GM23338 (cell line): ENCODE measurements around the gene EVC2. TPM values are rescaled to one million over a fixed set of nuclear protein-coding genes. Genes with fewer than 3 reads are reported as not detected.

Experiments used
- ATAC-seq: fragments of 200-7000 bp; cut with Tn5 transposase; 3 replicates; pipeline ENCODE4 v1.9.1; 2020
- DNase-seq: peaks from one replicate; pipeline ENCODE4 v3.0.0-alpha.2; 2015; ENCODE audit warnings: low spot score
- H2AFZ ChIP-seq: fragments of 200-600 bp; sonication (generic); 2 replicates; pipeline ENCODE4 v1.8.0; 2016; ENCODE audit warnings: antibody characterized with exemption, mild to moderate bottlenecking, moderate library complexity
- H3F3A ChIP-seq: fragments of 200-600 bp; sonication (generic); replicated peaks from 2 replicates; pipeline ENCODE4 v1.8.0; 2017; ENCODE audit warnings: antibody characterized with exemption, mixed run types, low read depth
- H3K27ac ChIP-seq: fragments of 200-600 bp; sonication (generic); 2 replicates; pipeline ENCODE4 v1.6.1; 2016; ENCODE audit warnings: low read depth
- H3K27me3 ChIP-seq: fragments of 200-600 bp; sonication (generic); 2 replicates; pipeline ENCODE4 v1.8.0; 2016; ENCODE audit warnings: mild to moderate bottlenecking, mixed run types, moderate library complexity; ENCODE audit not compliant: insufficient read depth
- H3K36me3 ChIP-seq: fragments of 200-600 bp; sonication (generic); 2 replicates; pipeline ENCODE4 v1.8.0; 2016; ENCODE audit warnings: mild to moderate bottlenecking; ENCODE audit not compliant: insufficient read depth
- H3K4me1 ChIP-seq: fragments of 200-600 bp; sonication (generic); 2 replicates; pipeline ENCODE4 v1.8.0; 2016; ENCODE audit warnings: mild to moderate bottlenecking, moderate library complexity; ENCODE audit not compliant: insufficient read depth
- H3K4me2 ChIP-seq: fragments of 200-600 bp; sonication (generic); 2 replicates; pipeline ENCODE4 v1.7.1; 2017; ENCODE audit warnings: mixed run types
- H3K4me3 ChIP-seq: fragments of 200-600 bp; sonication (generic); 2 replicates; pipeline ENCODE4 v1.6.1; 2016; ENCODE audit warnings: mixed run types
- H3K79me2 ChIP-seq: fragments of 200-600 bp; sonication (generic); replicated peaks from 2 replicates; pipeline ENCODE4 v1.8.0; 2017; ENCODE audit warnings: mild to moderate bottlenecking; ENCODE audit not compliant: insufficient read depth
- H3K9me2 ChIP-seq: fragments of 200-600 bp; sonication (generic); 2 replicates; pipeline ENCODE4 v1.8.0; 2017; ENCODE audit not compliant: insufficient read depth
- H4K20me1 ChIP-seq: fragments of 200-600 bp; sonication (generic); replicated peaks from 2 replicates; pipeline ENCODE4 v1.8.0; 2017; ENCODE audit warnings: mild to moderate bottlenecking; ENCODE audit not compliant: insufficient read depth
- H3K27ac Mint-ChIP-seq: 2 replicates; pipeline ENCODE4 v1.8.0; 2020; ENCODE audit warnings: inconsistent platforms, mild to moderate bottlenecking, moderate library complexity, mixed read lengths
- H3K27me3 Mint-ChIP-seq: 3 replicates; pipeline ENCODE4 v1.8.0; 2022; ENCODE audit warnings: low read depth, mild to moderate bottlenecking, moderate library complexity, mixed read lengths, inconsistent platforms; ENCODE audit not compliant: insufficient read depth, poor library complexity
- H3K36me3 Mint-ChIP-seq: 3 replicates; pipeline ENCODE4 v1.8.0; 2021; ENCODE audit warnings: low read depth, mild to moderate bottlenecking, inconsistent platforms, moderate library complexity, mixed read lengths
- H3K4me1 Mint-ChIP-seq: 3 replicates; pipeline ENCODE4 v1.8.0; 2020; ENCODE audit warnings: mild to moderate bottlenecking, inconsistent platforms, mixed read lengths
- H3K4me3 Mint-ChIP-seq: 3 replicates; pipeline ENCODE4 v1.8.0; 2021; ENCODE audit warnings: moderate library complexity, mild to moderate bottlenecking, inconsistent platforms, mixed read lengths
- H3K9me3 Mint-ChIP-seq: 3 replicates; pipeline ENCODE4 v1.8.0; 2020; ENCODE audit warnings: moderate library complexity, mild to moderate bottlenecking, inconsistent platforms, mixed read lengths
- CREB1 ChIP-seq: fragments of 250-450 bp; sonication (Bioruptor Pico); IDR thresholded peaks from 2 replicates; pipeline ENCODE4 v1.5.0; 2020; ENCODE audit warnings: low read depth, mild to moderate bottlenecking, moderate library complexity
- EZH2 ChIP-seq: fragments of 200-600 bp; sonication (generic); IDR thresholded peaks from one replicate; pipeline ENCODE4 v1.8.0; 2017; ENCODE audit warnings: antibody characterized with exemption, mild to moderate bottlenecking, low read depth; ENCODE audit not compliant: unreplicated experiment
- EZH2phosphoT487 ChIP-seq: fragments of 200-600 bp; sonication (generic); IDR thresholded peaks from one replicate; pipeline ENCODE4 v1.8.1; 2018; ENCODE audit warnings: antibody characterized with exemption; ENCODE audit not compliant: unreplicated experiment
- JUNB ChIP-seq: IDR thresholded peaks from one replicate; pipeline ENCODE4 v1.6.1; 2016; ENCODE audit warnings: antibody characterized with exemption; ENCODE audit not compliant: unreplicated experiment
- NANOG ChIP-seq: IDR thresholded peaks from 2 replicates; pipeline ENCODE4 v1.6.1; 2016; ENCODE audit warnings: antibody characterized with exemption, borderline replicate concordance
- POLR2AphosphoS5 ChIP-seq: IDR thresholded peaks from 2 replicates; pipeline ENCODE4 v1.6.1; 2016; ENCODE audit warnings: antibody characterized with exemption, low read depth
- STAT1 ChIP-seq: IDR thresholded peaks from one replicate; pipeline ENCODE4 v1.6.1; 2016; ENCODE audit warnings: antibody characterized with exemption; ENCODE audit not compliant: unreplicated experiment
- ZNF114 ChIP-seq: fragments of 250-450 bp; sonication (Bioruptor Pico); IDR thresholded peaks from 2 replicates; pipeline ENCODE4 v1.5.0; 2020; ENCODE audit warnings: mild to moderate bottlenecking, moderate library complexity
- ZNF331 ChIP-seq: fragments of 250-450 bp; sonication (Bioruptor Pico); IDR thresholded peaks from 2 replicates; pipeline ENCODE4 v1.5.0; 2020; ENCODE audit warnings: low read depth, mild to moderate bottlenecking, moderate library complexity
- polyA plus RNA-seq: library from polyadenylated mRNA; unstranded; fragments of >200 nt; fragmentation: Nextera tagmentation; extraction: Ambion mirVana; gene quantifications from 2 replicates; pipeline ENCODE4 v1.2.1, GENCODE V29; 2016
- total RNA-seq: library from RNA; depleted of rRNA; stranded (reverse); fragments of >200 nt; shearing (Covaris generic); gene quantifications from 2 replicates; pipeline ENCODE4 v1.2.3, GENCODE V29; 2014
- TF ChIP-seq, protein P1 (sequence below): IDR thresholded peaks from one replicate; pipeline ENCODE4 v1.6.1; 2018; ENCODE audit warnings: antibody characterized with exemption; ENCODE audit not compliant: unreplicated experiment
- TF ChIP-seq, protein P2 (sequence below): fragments of 250-450 bp; sonication (Bioruptor Pico); IDR thresholded peaks from 2 replicates; pipeline ENCODE4 v1.5.0; 2020; ENCODE audit warnings: mild to moderate bottlenecking, moderate library complexity
- TF ChIP-seq, protein P3 (sequence below), 2 experiments: fragments of 200-600 bp in 1 of 2; sonication (generic) in 1 of 2; conservative IDR thresholded peaks; 2 replicates each; pipeline versions ENCODE4 v1.5.1 to v1.6.1; 2016 to 2017; ENCODE audit warnings: antibody characterized with exemption in 2 of 2, low read depth in 2 of 2, mild to moderate bottlenecking in 2 of 2, moderate library complexity in 1 of 2
- TF ChIP-seq, protein P4 (sequence below): IDR thresholded peaks from 2 replicates; pipeline ENCODE4 v1.6.1; 2016; ENCODE audit warnings: antibody characterized with exemption

EVC2 gene
- total and polyA plus RNA-seq, 2 experiments from 2014 or later: 3.4 to 11.5 TPM

DNA sequence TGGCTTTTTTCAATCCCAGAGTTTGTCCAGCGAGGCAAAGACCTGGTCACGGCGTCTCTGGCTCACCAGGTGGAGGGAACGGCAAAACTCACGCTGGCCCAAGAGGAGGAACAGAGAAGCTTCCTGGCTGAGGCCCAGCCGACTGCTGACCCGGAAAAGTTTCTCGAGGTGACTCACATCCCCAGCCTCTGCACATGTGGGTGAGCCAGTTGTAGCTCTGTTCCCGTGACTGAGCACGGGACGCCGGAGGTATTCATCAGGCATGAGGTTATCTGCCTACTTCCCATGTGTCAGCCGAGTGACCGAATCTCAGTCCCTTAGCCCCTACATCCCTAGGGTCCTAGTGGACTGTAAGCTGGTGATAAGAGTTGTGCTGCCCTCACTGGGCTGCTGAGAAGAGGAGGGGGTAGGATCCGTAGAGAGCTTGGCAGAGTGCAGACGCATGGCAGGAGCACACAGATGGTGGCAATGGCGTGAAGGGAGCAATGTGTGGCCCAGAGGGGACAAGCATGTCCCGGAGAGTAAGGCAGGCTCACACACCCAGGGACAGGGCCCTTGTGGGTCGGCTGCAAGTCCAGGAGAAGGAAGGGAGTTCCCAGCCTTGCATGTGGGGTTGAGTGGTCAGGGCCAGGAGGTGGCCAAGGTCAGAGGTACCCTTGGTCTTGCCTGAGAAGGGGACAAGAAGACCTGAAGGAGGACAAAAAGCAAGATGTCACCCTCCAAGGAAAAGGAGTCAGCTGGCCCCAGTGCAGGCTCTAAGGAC lies 45.6 kb upstream of the EVC2 start:
- Histone ChIP-seq H3K4me1 (peaks cover 22% of the 10 kb centered on the region), H3K4me3 (no peak overlapping the region), H2AFZ (no peak overlapping the region), H3K36me3 (no peaks in the 10 kb centered on the region), H3K27ac (no peak overlapping the region), H3K79me2 (no peaks in the 10 kb centered on the region), H3F3A (no peaks in the 10 kb centered on the region), H3K4me2 (no peak overlapping the region), H3K27me3 (no peaks in the 10 kb centered on the region), H3K9me2 (no peaks in the 10 kb centered on the region), H4K20me1 (no peaks in the 10 kb centered on the region)
- H3K4me3 Mint-ChIP-seq: no peak overlapping the region
- H3K27ac Mint-ChIP-seq: peak overlapping the region; percentile 48
- H3K36me3 Mint-ChIP-seq: peaks cover 43% of the 10 kb centered on the region
- no peaks in the 10 kb centered on the region for H3K9me3 Mint-ChIP-seq
- no peak for ATAC-seq
- TF ChIP-seq, protein P1, sequence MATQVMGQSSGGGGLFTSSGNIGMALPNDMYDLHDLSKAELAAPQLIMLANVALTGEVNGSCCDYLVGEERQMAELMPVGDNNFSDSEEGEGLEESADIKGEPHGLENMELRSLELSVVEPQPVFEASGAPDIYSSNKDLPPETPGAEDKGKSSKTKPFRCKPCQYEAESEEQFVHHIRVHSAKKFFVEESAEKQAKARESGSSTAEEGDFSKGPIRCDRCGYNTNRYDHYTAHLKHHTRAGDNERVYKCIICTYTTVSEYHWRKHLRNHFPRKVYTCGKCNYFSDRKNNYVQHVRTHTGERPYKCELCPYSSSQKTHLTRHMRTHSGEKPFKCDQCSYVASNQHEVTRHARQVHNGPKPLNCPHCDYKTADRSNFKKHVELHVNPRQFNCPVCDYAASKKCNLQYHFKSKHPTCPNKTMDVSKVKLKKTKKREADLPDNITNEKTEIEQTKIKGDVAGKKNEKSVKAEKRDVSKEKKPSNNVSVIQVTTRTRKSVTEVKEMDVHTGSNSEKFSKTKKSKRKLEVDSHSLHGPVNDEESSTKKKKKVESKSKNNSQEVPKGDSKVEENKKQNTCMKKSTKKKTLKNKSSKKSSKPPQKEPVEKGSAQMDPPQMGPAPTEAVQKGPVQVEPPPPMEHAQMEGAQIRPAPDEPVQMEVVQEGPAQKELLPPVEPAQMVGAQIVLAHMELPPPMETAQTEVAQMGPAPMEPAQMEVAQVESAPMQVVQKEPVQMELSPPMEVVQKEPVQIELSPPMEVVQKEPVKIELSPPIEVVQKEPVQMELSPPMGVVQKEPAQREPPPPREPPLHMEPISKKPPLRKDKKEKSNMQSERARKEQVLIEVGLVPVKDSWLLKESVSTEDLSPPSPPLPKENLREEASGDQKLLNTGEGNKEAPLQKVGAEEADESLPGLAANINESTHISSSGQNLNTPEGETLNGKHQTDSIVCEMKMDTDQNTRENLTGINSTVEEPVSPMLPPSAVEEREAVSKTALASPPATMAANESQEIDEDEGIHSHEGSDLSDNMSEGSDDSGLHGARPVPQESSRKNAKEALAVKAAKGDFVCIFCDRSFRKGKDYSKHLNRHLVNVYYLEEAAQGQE: no peak
- no peak for TF ChIP-seq EZH2phosphoT487
- no peak for TF ChIP-seq ZNF331 (CRISPR knock-in tag)
- TF ChIP-seq POLR2AphosphoS5: no peak
- TF ChIP-seq JUNB: no peak
- TF ChIP-seq EZH2: no peak
- TF ChIP-seq, protein P2, sequence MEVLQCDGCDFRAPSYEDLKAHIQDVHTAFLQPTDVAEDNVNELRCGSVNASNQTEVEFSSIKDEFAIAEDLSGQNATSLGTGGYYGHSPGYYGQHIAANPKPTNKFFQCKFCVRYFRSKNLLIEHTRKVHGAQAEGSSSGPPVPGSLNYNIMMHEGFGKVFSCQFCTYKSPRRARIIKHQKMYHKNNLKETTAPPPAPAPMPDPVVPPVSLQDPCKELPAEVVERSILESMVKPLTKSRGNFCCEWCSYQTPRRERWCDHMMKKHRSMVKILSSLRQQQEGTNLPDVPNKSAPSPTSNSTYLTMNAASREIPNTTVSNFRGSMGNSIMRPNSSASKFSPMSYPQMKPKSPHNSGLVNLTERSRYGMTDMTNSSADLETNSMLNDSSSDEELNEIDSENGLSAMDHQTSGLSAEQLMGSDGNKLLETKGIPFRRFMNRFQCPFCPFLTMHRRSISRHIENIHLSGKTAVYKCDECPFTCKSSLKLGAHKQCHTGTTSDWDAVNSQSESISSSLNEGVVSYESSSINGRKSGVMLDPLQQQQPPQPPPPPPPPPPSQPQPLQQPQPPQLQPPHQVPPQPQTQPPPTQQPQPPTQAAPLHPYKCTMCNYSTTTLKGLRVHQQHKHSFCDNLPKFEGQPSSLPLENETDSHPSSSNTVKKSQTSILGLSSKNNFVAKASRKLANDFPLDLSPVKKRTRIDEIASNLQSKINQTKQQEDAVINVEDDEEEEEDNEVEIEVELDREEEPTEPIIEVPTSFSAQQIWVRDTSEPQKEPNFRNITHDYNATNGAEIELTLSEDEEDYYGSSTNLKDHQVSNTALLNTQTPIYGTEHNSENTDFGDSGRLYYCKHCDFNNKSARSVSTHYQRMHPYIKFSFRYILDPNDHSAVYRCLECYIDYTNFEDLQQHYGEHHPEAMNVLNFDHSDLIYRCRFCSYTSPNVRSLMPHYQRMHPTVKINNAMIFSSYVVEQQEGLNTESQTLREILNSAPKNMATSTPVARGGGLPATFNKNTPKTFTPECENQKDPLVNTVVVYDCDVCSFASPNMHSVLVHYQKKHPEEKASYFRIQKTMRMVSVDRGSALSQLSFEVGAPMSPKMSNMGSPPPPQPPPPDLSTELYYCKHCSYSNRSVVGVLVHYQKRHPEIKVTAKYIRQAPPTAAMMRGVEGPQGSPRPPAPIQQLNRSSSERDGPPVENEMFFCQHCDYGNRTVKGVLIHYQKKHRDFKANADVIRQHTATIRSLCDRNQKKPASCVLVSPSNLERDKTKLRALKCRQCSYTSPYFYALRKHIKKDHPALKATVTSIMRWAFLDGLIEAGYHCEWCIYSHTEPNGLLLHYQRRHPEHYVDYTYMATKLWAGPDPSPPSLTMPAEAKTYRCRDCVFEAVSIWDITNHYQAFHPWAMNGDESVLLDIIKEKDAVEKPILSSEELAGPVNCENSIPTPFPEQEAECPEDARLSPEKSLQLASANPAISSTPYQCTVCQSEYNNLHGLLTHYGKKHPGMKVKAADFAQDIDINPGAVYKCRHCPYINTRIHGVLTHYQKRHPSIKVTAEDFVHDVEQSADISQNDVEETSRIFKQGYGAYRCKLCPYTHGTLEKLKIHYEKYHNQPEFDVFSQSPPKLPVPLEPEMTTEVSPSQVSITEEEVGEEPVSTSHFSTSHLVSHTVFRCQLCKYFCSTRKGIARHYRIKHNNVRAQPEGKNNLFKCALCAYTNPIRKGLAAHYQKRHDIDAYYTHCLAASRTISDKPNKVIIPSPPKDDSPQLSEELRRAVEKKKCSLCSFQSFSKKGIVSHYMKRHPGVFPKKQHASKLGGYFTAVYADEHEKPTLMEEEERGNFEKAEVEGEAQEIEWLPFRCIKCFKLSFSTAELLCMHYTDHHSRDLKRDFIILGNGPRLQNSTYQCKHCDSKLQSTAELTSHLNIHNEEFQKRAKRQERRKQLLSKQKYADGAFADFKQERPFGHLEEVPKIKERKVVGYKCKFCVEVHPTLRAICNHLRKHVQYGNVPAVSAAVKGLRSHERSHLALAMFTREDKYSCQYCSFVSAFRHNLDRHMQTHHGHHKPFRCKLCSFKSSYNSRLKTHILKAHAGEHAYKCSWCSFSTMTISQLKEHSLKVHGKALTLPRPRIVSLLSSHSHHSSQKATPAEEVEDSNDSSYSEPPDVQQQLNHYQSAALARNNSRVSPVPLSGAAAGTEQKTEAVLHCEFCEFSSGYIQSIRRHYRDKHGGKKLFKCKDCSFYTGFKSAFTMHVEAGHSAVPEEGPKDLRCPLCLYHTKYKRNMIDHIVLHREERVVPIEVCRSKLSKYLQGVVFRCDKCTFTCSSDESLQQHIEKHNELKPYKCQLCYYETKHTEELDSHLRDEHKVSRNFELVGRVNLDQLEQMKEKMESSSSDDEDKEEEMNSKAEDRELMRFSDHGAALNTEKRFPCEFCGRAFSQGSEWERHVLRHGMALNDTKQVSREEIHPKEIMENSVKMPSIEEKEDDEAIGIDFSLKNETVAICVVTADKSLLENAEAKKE: no peak
- no peak for TF ChIP-seq STAT1
- no peak for TF ChIP-seq ZNF114 (CRISPR knock-in tag)
- no peak for TF ChIP-seq NANOG
- TF ChIP-seq CREB1 (CRISPR knock-in tag): no peak
- TF ChIP-seq, protein P3, sequence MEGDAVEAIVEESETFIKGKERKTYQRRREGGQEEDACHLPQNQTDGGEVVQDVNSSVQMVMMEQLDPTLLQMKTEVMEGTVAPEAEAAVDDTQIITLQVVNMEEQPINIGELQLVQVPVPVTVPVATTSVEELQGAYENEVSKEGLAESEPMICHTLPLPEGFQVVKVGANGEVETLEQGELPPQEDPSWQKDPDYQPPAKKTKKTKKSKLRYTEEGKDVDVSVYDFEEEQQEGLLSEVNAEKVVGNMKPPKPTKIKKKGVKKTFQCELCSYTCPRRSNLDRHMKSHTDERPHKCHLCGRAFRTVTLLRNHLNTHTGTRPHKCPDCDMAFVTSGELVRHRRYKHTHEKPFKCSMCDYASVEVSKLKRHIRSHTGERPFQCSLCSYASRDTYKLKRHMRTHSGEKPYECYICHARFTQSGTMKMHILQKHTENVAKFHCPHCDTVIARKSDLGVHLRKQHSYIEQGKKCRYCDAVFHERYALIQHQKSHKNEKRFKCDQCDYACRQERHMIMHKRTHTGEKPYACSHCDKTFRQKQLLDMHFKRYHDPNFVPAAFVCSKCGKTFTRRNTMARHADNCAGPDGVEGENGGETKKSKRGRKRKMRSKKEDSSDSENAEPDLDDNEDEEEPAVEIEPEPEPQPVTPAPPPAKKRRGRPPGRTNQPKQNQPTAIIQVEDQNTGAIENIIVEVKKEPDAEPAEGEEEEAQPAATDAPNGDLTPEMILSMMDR (conservative IDR thresholded peaks at IDR 0.05; ENCODE audit: low read depth in 2 of 2): no peak
- TF ChIP-seq, protein P4, sequence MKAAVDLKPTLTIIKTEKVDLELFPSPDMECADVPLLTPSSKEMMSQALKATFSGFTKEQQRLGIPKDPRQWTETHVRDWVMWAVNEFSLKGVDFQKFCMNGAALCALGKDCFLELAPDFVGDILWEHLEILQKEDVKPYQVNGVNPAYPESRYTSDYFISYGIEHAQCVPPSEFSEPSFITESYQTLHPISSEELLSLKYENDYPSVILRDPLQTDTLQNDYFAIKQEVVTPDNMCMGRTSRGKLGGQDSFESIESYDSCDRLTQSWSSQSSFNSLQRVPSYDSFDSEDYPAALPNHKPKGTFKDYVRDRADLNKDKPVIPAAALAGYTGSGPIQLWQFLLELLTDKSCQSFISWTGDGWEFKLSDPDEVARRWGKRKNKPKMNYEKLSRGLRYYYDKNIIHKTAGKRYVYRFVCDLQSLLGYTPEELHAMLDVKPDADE: no peak
- peaks cover 40% of the 10 kb centered on the region for H3K4me1 Mint-ChIP-seq
- peaks cover 13% of the 10 kb centered on the region for H3K27me3 Mint-ChIP-seq
- no peak for DNase-seq
